Measurements from ENCODE around the gene ARL3.

DNA sequence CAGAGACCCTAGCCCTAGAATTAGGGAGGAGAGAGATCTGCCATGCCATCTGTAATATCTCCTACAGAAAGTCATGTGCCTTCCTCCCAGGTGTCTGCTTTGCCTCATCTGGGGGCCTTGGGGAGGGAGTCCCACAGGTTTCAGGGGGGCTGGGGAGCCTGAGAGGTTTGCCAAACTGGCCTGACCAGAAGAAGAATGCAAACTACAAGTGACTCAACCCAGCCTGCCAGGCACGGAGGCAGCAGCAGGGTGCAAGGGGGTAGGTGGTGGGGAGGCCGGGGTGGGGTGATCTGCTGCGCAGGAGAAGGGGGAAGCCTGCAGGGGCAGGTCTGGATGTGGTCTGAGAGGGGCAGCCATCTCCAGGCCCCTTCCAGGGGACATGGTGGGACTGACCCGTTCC lies 79.5 kb downstream of the ARL3 start:
- TF ChIP-seq EP300 (IDR thresholded peaks at IDR 0.05), result no peak
- no peak for TF ChIP-seq POLR2A (IDR thresholded peaks at IDR 0.05)

Data from gastroesophageal sphincter (tissue), 2 donors.